NB4 (cell line): ENCODE results near the gene NETO1.

Source experiments
- DNase-seq: peaks from one replicate; pipeline ENCODE4 v3.0.0; 2010; ENCODE audit warnings: low read depth
- H3K4me3 ChIP-seq: one replicate; pipeline ENCODE4 v1.5.1; 2011; ENCODE audit warnings: mild to moderate bottlenecking, low read depth, low read length, moderate library complexity
- CTCF ChIP-seq: IDR thresholded peaks from one replicate; pipeline ENCODE4 v1.5.1; 2012; ENCODE audit warnings: low read depth, low read length
- MAX ChIP-seq: IDR thresholded peaks from 2 replicates; pipeline ENCODE4 v1.6.1; 2011; ENCODE audit warnings: low read depth, low read length
- MYC ChIP-seq: IDR thresholded peaks from 2 replicates; pipeline ENCODE4 v1.6.1; 2011; ENCODE audit warnings: low read depth, low read length
- POLR2A ChIP-seq: IDR thresholded peaks from 2 replicates; pipeline ENCODE4 v1.6.1; 2011; ENCODE audit warnings: mild to moderate bottlenecking; ENCODE audit not compliant: insufficient read length; ENCODE audit errors: extremely low read depth

Gene NETO1

GRCh38 chr18:72833471-72833870 lies 34.3 kb downstream of the NETO1 start:
- no peak for TF ChIP-seq MAX
- no peak for TF ChIP-seq MYC
- no peak for TF ChIP-seq POLR2A
- no peak for TF ChIP-seq CTCF
- H3K4me3 ChIP-seq, result no peak overlapping the region
- DNase-seq, result no peak

- peak; percentile 44 for DNase-seq
- no peak overlapping the region for H3K4me3 ChIP-seq
- TF ChIP-seq POLR2A (no peak), MYC (no peak), MAX (no peak), CTCF (no peak)
Observed at GRCh38 chr18:72830109-72830508, 37.7 kb downstream of the NETO1 start.

- no peak for DNase-seq
- TF ChIP-seq CTCF, result no peak
- no peak overlapping the region for H3K4me3 ChIP-seq
Observed at GRCh38 chr18:72828601-72829000, 39.2 kb downstream of the NETO1 start.

- no peak for TF ChIP-seq MAX
- TF ChIP-seq POLR2A, result no peak
- TF ChIP-seq MYC, result no peak
- no peak for TF ChIP-seq CTCF
Observed at GRCh38 chr18:72826736-72827135, 41.1 kb downstream of the NETO1 start.

GRCh38 chr18:72823345-72823744 lies 44.4 kb downstream of the NETO1 start:
- TF ChIP-seq POLR2A (no peak), MYC (no peak), MAX (no peak), CTCF (no peak)
- H3K4me3 ChIP-seq, result no peak overlapping the region

More at GRCh38 chr18:72826736-72827135, 41.1 kb downstream of the NETO1 start:
- H3K4me3 ChIP-seq, result no peak overlapping the region
- DNase-seq, result no peak

GRCh38 chr18:72822202-72822601 lies 45.6 kb downstream of the NETO1 start:
- no peak overlapping the region for H3K4me3 ChIP-seq
- TF ChIP-seq POLR2A (no peak), MAX (no peak), MYC (no peak), CTCF (no peak)
- DNase-seq, result no peak

More at GRCh38 chr18:72823345-72823744, 44.4 kb downstream of the NETO1 start:
- DNase-seq, result no peak
